Eye (tissue), 1 donor: Measurements from ENCODE around the gene RASSF7.

Experiments used
- DNase-seq: peaks from one replicate; pipeline ENCODE4 v3.0.0-alpha.2; 2015

Gene RASSF7

GRCh38 chr11:553083-553987, 7.4 kb upstream of the RASSF7 start:
- no peak for DNase-seq

DNA sequence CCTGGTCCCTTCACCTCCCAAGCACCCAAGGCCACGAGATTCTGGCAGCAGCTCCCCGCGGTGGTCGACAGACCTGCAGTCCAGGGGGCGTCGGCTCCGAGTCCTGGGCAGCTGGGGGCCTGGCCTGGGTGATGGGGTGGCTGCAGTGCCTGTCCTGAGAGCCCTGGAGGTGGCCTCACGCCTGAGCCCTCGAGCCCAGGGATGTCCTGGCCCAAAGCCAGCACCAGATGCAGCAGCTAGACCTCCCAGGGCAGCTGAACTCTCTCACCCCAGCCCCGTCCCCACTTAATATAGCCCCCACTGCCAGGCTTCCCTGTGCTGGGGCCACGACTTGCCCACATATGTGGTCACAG, 6.8 kb upstream of the RASSF7 start:
- DNase-seq, result no peak

GRCh38 chr11:554428-555226, 6.1 kb upstream of the RASSF7 start:
- peak; percentile 89 for DNase-seq

DNA sequence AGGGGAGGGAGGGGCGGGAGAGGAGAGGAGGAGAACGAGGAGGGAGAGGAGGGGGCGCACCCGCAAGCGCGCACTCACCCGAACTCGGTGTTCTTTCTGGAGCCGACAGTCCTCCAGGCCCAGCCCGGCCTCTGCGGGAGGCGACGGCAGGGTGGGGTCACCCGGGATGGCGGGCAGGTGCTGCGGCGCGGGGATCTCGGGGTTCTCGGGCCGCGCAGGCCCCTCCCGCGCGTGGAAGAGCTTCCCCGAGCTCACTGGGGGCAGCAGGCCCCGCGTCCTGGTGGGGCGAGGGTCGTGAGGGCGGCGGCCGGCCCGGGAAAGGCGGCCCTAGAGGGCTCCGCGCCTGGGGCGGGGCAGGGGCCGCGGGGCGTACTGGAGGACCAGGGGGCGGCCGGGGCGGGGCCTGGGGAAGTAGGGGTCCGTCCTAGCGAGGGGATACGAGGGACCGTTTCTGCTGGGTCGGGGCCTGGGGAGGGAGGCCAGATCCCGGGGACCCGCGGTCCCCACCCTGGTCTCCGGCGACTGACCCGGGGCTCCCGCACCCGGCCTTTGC, 5.5 kb upstream of the RASSF7 start:
- DNase-seq, result no peak

- peak; percentile 48 for DNase-seq
Measured at GRCh38 chr11:555780-556661, 4.7 kb upstream of the RASSF7 start.

DNA sequence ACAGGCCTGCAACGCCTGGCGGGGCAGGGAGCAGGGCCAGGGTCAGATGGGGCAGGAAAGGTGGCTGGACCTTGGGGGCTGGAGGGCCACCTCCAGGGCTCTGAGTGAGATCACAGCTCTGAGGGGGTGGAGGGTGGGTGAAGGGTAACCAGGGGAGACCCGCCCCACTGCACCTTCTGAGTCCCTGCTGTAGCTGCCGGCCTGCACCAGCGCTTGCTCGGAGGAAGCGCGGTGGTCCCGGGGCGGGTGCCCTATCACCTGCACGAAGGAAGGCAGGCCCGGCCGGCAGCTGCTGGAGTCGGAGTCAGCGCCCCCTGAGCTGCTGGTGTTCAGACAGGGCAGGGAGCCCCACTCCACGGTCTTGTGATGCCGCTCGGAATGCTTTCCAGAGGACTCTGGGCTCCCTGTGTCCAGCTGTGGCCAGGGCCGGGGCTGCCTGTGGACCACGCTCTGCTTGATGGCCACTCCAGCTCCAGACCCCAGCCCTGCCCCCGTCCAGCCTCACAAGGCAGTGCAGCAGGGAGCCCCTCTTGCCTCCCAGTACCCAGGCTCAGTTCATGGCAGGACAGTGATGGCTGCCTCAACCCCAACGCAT, 4.0 kb upstream of the RASSF7 start:
- no peak for DNase-seq

- DNase-seq, result no peak
Measured at GRCh38 chr11:557328-558132, 3.2 kb upstream of the RASSF7 start.

- no peak for DNase-seq
Measured at GRCh38 chr11:558503-558902, 2.3 kb upstream of the RASSF7 start.

DNA sequence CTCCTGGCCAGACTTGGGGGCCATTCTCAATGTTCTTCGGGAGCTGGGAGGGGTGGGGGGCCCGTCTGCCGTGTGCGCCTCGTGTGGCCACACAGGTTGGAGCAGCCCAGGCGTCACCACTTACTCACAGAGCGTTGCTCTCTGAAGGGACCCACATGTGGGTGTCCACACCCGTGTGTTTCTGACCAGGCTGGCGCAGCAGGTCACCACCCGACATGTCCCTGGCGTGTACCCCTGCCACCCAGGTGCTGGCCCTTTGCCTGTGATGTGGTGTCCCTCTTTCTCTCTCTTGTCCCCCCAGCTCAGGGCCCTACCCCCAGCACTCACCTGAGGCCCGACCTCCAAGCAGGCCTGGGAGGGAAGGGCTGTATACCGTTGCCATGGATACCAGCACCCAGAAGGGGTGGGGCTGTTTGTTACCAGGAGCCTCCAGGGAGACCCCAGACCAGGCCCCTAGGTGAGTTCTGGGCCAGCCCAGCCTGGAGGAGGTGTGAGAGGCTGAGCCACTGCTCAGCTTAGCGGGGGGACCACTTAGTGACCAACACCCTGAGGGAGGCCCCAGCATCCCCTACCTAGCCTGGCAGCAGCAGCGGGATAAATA, 1.6 kb upstream of the RASSF7 start:
- no peak for DNase-seq

DNA sequence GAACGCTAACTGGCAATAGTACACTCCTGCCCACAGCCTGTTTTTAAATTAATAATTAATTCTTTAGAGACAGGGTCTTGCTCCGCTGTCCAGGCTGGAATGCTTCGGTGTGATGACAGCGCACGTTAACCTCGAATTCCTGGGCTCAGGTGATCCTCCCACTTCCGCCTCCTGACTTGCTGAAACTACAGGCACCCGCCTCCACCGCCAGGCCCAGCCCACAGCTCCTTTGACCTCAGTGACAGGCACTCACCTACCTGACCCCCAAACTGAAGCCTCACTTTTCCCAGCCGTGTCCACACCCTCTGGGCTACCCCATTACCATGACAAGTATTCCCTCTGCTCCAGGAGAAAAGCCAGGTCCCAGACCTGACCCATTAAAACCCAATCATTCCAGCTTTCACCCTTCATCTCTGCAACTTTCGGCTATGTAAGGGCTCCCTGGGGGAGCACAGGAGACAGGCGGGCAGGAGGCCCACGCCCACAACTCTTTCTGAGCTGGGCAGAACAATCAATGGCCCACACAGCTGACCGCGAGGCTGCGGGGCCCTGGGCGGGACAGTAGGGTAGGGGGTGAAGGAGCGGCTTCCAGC, 962 bp upstream of the RASSF7 start:
- no peak for DNase-seq

- peak; percentile 41 for DNase-seq
Measured at GRCh38 chr11:561148-562003, 606 bp downstream of the RASSF7 start.

DNA sequence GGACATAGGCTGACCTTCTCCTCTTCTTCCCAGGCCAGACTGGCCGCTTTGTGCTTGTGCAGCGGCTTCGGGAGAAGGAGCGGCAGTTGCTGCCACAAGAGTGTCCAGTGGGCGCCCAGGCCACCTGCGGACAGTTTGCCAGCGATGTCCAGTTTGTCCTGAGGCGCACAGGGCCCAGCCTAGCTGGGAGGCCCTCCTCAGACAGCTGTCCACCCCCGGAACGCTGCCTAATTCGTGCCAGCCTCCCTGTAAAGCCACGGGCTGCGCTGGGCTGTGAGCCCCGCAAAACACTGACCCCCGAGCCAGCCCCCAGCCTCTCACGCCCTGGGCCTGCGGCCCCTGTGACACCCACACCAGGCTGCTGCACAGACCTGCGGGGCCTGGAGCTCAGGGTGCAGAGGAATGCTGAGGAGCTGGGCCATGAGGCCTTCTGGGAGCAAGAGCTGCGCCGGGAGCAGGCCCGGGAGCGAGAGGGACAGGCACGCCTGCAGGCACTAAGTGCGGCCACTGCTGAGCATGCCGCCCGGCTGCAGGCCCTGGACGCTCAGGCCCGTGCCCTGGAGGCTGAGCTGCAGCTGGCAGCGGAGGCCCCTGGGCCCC, 1.4 kb downstream of the RASSF7 start:
- no peak for DNase-seq

DNA sequence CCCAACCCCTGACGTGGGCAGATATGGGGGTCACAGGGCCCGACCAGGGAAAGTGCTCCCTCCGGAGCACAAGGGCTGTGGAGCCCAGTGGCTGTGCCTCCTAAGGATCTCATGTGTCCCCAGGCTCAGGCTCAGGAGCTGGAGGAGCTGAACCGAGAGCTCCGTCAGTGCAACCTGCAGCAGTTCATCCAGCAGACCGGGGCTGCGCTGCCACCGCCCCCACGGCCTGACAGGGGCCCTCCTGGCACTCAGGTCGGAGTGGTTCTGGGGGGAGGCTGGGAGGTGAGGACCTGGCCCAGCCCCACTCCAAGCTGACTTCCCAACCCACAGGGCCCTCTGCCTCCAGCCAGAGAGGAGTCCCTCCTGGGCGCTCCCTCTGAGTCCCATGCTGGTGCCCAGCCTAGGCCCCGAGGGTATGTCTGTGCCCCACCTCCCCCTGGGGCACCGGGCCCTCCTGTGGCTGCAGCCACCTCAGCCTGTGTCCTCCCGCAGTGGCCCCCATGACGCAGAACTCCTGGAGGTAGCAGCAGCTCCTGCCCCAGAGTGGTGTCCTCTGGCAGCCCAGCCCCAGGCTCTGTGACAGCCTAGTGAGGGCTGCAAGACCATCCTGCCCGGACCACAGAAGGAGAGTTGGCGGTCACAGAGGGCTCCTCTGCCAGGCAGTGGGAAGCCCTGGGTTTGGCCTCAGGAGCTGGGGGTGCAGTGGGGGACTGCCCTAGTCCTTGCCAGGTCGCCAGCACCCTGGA, 2.5 kb downstream of the RASSF7 start:
- no peak for DNase-seq

DNA sequence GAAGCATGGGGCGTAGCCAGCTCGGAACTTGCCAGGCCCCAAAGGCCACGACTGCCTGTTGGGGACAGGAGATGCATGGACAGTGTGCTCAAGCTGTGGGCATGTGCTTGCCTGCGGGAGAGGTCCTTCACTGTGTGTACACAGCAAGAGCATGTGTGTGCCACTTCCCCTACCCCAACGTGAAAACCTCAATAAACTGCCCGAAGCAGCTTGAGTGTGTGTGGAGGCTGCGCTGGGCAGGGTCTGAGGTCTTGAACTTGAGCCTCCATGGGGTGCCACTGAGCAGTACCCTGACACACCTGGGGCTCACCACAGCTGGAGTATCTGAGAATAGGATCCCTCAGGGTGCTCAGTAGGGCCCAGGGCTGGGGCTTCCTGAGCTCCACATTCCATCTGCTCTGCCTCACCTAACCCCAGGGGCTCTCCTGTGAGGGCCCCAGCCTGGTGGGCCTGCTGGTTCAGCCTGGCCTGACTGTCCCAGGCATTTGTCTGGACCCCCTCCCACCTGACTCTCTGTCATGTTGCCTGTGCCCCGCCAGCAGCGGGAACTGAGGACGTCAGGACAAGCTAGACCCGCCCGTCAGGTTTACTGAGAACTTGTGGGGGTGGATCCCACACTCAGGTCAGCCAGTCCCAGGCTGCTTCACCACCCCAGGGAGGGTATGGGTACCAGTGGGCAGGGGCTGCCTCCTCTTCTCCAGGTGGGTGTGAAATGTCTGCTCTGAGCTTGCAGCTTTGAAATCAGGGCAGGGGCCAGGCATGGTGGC, 3.2 kb downstream of the RASSF7 start:
- DNase-seq, result no peak

- DNase-seq, result no peak
Measured at GRCh38 chr11:565921-566509, 5.2 kb downstream of the RASSF7 start.

DNA sequence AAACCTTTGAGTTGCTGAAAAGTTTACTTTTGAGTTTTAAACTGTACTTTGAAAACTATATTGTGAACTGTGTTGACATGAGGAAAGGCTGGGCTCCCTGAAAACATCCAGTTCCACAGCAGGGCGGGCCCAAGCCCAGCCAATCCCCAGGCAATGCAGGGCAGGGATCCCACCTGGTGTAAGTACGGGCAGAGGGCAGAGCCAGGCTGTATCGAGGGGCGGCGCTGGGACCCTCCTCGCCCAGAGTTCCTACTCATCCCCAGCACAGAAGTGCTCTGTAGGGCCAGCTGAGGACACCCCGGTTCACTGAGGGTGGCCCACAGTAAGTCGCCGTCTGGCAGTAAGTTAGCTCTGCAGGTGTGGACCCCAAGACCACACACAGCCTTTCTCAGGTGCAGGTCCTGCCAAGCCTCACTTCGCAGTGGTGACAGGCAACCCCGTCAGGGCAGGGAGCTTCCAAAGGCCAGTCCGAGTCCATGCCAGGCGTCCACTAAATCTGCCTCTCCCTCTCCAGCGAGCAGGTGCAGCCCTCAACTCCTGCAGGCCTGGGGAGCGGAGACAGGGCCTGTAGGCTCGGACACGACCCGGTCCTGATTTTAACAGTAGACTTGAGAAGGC, 6.3 kb downstream of the RASSF7 start:
- no peak for DNase-seq
